Activated CD8-positive, alpha-beta T cell treated with anti-CD3 and anti-CD28 coated beads, Interleukin-2, amount 10 ng/mL, durations not matched to agents 7 days and 5 days (primary cell): ENCODE results near the gene SYK. TPM values are rescaled to one million over a fixed set of nuclear protein-coding genes. Genes with fewer than 3 reads are reported as not detected.

Source experiments
- ATAC-seq: fragments of 150-1000 bp; cut with Tn5 transposase; one replicate; pipeline ENCODE4 v1.10.0; 2021; ENCODE audit warnings: moderate library complexity
- CTCF ChIA-PET: fragments of 350-600 bp; sonication (Branson Sonifier 250); formaldehyde crosslinking; loops from one replicate; lab custom pipeline; 2021; ENCODE audit warnings: antibody characterized with exemption; lab: Charles Lee
- POLR2A ChIA-PET: fragments of 350-600 bp; sonication (Branson Sonifier 250); formaldehyde crosslinking; loops from one replicate; lab custom pipeline; 2021; ENCODE audit warnings: antibody characterized with exemption; lab: Charles Lee
- DNase-seq: peaks from one replicate; pipeline ENCODE4 v3.0.0-alpha.2; 2020
- H3K27ac Mint-ChIP-seq: one replicate; pipeline ENCODE4 v1.8.0; 2021; ENCODE audit warnings: mild to moderate bottlenecking, mixed read lengths
- H3K27me3 Mint-ChIP-seq: one replicate; pipeline ENCODE4 v1.8.0; 2021; ENCODE audit warnings: low read depth, mixed read lengths
- H3K36me3 Mint-ChIP-seq: one replicate; pipeline ENCODE4 v1.8.0; 2021; ENCODE audit warnings: low read depth, mixed read lengths
- H3K4me1 Mint-ChIP-seq: one replicate; pipeline ENCODE4 v1.8.0; 2021; ENCODE audit warnings: low read depth, mixed read lengths
- H3K4me3 Mint-ChIP-seq: one replicate; pipeline ENCODE4 v1.8.0; 2021; ENCODE audit warnings: mild to moderate bottlenecking, mixed read lengths
- H3K9me3 Mint-ChIP-seq: one replicate; pipeline ENCODE4 v1.8.0; 2022; ENCODE audit warnings: mixed read lengths; ENCODE audit not compliant: insufficient read depth
- total RNA-seq, 2 experiments: library from RNA; stranded (reverse); gene quantifications; one replicate each; pipeline ENCODE4 v1.2.3, GENCODE V29; 2021

Gene SYK
- total RNA-seq, 2 experiments from 2014 or later, result 0.13 TPM

DNA sequence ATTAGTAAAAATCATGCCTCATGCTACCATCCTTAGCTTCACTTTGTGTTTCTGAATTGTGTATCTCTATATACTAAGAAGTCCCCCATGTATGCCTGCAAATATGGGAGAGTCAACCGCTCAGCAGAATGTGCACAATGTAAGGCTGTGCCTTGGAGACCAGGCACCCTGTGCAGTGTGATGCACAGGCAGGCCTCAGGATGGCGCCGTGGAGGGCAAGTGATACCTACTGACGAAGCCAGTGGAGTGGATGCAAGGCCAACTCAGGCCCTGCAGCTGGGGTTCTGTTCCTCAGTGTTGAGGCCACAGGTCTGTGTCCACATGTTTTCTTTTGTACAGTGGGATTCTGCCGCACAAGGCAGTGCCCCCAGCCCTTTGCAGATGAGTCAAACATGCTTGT, 28.4 kb downstream of the SYK start:
- no peak overlapping the region for H3K27ac Mint-ChIP-seq
- no peaks in the 10 kb centered on the region for H3K9me3 Mint-ChIP-seq
- peaks cover 19% of the 10 kb centered on the region for H3K27me3 Mint-ChIP-seq
- DNase-seq (no peak), ATAC-seq (no peak)
- H3K4me3 Mint-ChIP-seq, result no peak overlapping the region
- POLR2A ChIA-PET, result no interaction called here
- H3K36me3 Mint-ChIP-seq, result no peaks in the 10 kb centered on the region
- H3K4me1 Mint-ChIP-seq, result no peaks in the 10 kb centered on the region
- CTCF ChIA-PET, result no interaction called here

DNA sequence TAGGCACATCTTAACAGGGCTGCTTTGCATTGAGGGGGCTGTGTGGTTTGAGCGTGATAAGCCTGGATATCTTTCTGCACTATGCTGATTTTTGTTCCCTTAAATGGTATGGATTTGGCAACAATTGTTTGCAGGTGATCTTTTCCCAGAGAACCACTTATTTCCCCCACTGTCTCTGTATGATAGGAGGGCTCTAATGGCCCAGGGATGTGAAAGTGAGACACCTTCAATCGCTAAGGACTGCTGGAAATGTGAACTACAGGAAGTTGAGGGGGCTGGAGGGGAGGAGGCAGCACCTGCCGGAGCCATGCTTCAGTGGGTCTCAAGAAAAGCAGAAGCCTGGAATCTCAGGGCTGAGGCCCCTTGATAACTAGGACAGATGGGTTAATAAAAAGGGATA, 29.4 kb downstream of the SYK start:
- no peak for ATAC-seq
- Mint-ChIP-seq H3K9me3 (no peaks in the 10 kb centered on the region), H3K36me3 (no peaks in the 10 kb centered on the region), H3K27ac (no peak overlapping the region), H3K27me3 (peaks cover 12% of the 10 kb centered on the region), H3K4me3 (no peak overlapping the region), H3K4me1 (no peaks in the 10 kb centered on the region)
- no peak for DNase-seq
- ChIA-PET POLR2A (no interaction called here), CTCF (no interaction called here)

DNA sequence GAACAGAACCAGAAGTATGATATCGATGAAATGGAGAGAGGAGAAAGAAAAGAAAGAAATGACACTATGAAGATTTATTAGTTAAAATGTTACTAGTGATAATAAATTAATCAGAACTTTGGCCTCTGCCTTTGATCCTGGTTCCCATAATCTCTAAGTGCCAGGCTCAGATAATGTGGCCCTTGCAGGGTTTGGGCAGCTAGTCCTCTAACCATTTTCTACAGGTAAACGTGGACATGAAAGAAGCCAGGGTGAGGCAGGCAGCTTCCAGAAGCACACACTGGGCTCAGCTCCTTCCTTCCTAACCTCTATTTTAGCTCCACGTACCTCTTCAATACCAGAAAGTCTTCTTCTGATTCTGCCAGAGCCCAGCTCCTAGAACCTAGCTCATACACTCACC, 30.6 kb downstream of the SYK start:
- H3K27ac Mint-ChIP-seq, result no peak overlapping the region
- ChIA-PET CTCF (no interaction called here), POLR2A (no interaction called here)
- H3K4me1 Mint-ChIP-seq, result no peaks in the 10 kb centered on the region
- H3K4me3 Mint-ChIP-seq, result no peak overlapping the region
- H3K9me3 Mint-ChIP-seq, result no peaks in the 10 kb centered on the region
- H3K36me3 Mint-ChIP-seq, result no peaks in the 10 kb centered on the region
- ATAC-seq (no peak), DNase-seq (no peak)
- peaks cover 10% of the 10 kb centered on the region for H3K27me3 Mint-ChIP-seq

DNA sequence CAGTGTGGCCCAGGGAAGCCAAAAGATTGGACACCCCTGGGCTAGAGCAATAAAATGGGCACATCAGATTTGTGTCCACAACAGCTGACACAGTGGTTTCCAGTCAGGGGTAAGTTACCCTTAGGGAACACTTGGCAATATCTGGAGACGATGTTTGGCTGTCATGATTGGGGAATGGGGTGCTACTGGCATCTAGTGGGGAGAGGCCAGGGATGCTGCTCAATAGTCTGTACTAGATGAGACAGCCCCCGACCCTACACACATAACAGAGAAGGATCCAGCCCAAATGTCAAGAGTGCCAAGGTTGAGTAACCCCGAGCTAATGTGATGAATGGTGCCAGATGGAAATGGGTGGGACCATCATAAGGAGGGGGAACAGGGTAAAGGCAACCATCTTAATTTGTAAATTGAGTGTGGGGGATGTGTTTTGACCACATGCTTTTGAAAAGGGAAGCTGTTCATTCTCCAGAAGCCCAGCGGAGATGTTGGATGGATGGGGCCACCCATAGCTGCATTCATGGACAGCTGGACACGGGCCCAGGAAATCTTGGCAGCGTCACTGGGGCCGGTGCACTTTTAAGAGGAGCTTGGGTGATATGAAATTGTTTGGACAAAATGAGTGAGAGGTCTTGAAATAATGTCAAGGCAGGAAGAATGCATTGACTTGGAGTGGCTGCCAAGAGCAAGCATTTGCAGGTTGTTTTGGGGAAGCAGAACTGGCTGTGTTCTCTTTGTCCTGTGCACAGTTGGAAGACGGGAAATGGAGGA, 33.4 kb downstream of the SYK start:
- CTCF ChIA-PET, result no interaction called here
- Mint-ChIP-seq H3K4me3 (no peak overlapping the region), H3K36me3 (no peaks in the 10 kb centered on the region), H3K27ac (no peak overlapping the region), H3K4me1 (no peaks in the 10 kb centered on the region), H3K9me3 (no peaks in the 10 kb centered on the region), H3K27me3 (peaks cover 3% of the 10 kb centered on the region)
- DNase-seq (no peak), ATAC-seq (no peak)
- POLR2A ChIA-PET, result no interaction called here

DNA sequence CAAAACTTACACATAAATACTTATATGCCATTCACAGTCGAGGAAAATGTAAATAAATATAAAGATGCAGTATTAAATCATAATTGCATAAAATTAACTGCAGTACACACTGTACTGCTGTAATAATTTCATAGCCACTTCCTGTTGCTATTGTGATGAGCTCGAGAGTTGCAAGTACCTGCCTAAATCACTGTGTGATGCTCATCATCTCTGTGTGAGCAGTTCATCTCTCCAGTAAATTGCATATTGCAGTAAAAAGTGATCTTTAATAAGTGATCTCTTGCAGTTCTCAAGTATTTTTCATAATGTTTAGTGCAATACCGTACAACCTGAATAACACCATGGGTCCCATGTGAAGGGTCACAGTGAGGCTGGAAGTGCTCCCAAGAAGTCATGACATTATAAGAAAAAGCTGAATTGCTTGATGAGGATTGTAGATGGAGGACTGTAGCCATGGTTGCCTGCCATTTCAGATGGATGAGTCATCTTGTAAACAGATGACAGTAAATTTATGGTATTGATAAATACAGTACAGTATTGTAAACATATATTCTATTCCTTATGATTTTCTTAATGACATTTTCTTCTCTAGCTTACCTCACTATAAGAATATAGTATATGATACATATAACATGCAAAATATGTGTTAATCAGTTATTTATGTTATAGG, 34.9 kb downstream of the SYK start:
- ChIA-PET CTCF (no interaction called here), POLR2A (no interaction called here)
- Mint-ChIP-seq H3K9me3 (no peaks in the 10 kb centered on the region), H3K4me3 (no peak overlapping the region), H3K27me3 (no peaks in the 10 kb centered on the region), H3K4me1 (no peaks in the 10 kb centered on the region), H3K36me3 (no peaks in the 10 kb centered on the region), H3K27ac (no peak overlapping the region)
- no peak for DNase-seq
- no peak for ATAC-seq

DNA sequence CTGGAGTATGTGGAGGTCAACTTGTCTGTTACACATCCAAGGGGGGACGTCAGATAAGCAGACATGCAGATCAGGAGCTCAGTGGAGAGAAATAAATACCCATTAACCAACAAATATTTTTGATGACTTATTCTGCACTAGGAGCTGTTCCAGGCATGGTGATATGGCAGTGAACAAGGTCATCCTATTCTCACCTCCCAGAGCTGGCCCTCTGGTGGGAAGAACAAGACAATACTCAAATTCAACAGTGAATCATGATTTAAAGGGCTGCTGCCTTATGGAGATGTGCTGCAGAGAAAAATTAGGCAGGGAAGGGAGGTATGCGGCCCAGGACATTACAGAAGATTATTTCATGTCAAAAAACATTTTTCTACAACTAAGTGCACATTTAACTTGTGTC, 36.5 kb downstream of the SYK start:
- no peaks in the 10 kb centered on the region for H3K27me3 Mint-ChIP-seq
- H3K4me1 Mint-ChIP-seq, result no peaks in the 10 kb centered on the region
- ATAC-seq, result no peak
- POLR2A ChIA-PET, result no interaction called here
- H3K27ac Mint-ChIP-seq, result no peak overlapping the region
- CTCF ChIA-PET, result interaction anchor here (0.6 kb wide), 1 partner anchor 26 kb away, joined by 4 read pairs; no protein-coding TSS in a partner anchor
- DNase-seq, result no peak
- no peaks in the 10 kb centered on the region for H3K9me3 Mint-ChIP-seq
- no peak overlapping the region for H3K4me3 Mint-ChIP-seq
- H3K36me3 Mint-ChIP-seq, result no peaks in the 10 kb centered on the region

DNA sequence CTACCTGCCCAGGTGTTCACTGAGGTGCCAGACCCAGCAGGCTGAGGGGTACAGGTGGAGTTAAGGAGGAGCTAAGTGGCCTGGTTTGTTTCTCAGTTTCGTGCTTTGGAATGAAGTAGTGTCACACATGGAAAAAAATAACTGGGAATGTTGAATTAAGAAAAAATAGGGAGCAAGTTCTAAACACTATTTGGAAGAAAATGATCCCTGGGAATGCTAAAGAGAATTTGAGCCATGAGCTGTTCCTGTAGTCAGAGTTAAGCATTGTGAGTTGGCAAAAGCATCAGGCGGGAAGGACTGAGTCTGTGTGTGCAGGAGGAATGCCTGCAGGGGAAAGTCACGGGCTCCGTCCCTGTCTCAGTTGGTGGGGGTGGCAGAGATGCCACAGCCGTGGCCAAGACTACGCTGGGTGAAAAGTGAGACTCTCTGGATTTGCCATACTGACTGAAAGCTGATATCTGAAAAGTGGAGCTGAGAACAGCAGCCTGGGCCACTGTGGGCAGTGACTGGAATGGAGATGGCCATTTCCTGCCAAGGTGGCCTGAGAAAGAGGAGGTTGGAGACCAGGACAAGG, 37.0 kb downstream of the SYK start:
- H3K36me3 Mint-ChIP-seq, result no peaks in the 10 kb centered on the region
- CTCF ChIA-PET, result no interaction called here
- no peaks in the 10 kb centered on the region for H3K9me3 Mint-ChIP-seq
- H3K4me1 Mint-ChIP-seq, result no peaks in the 10 kb centered on the region
- no peak overlapping the region for H3K4me3 Mint-ChIP-seq
- DNase-seq (no peak), ATAC-seq (no peak)
- H3K27ac Mint-ChIP-seq, result no peak overlapping the region
- no peaks in the 10 kb centered on the region for H3K27me3 Mint-ChIP-seq
- POLR2A ChIA-PET, result no interaction called here

DNA sequence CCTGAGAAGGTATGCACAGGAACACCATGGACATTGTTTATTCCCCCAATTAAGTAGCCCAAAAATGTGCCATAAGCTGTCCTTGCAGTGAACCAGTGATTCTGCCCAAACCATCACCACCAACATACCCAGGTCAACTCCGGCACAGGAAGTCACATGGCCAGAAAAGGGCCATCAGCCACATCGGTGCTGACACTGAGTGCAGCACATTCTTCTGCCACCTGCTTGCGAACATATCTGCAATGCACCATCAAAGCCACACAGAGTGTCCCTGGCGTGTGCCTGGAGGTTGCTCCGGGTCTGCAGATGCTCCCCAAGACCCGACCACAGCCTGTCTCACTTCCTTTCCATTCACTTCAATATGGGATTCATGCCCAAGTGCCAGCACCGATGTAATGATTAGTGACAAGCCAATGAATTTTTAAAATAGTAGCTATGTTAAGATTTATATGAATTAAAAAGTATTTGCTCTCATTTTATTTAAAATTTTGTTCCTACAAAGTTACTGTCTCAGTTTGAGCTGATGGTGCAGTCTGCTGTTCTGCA, 37.6 kb downstream of the SYK start:
- no peak overlapping the region for H3K27ac Mint-ChIP-seq
- H3K36me3 Mint-ChIP-seq, result no peaks in the 10 kb centered on the region
- CTCF ChIA-PET, result no interaction called here
- H3K9me3 Mint-ChIP-seq, result no peaks in the 10 kb centered on the region
- no peaks in the 10 kb centered on the region for H3K27me3 Mint-ChIP-seq
- no peak overlapping the region for H3K4me3 Mint-ChIP-seq
- H3K4me1 Mint-ChIP-seq, result no peaks in the 10 kb centered on the region
- POLR2A ChIA-PET, result no interaction called here
- no peak for DNase-seq
- ATAC-seq, result no peak

DNA sequence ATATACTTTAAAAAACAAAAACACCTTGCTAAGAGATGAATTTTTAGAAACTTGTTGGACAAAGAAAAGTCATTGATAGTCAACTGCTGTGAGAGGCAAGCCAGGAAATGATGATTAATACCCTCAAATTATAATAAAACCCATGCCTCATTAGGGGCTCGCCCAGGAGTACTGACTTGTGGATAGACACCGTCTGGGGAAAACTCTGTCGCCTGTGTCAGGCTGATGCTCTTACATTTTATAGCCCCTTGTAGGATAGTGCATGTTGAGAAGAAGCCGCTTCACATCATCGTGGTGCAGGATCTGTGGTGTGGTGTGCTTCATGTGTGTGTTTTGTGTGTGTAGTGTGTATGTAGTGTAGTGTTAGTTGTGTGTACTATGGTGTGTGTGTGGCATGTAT, 39.1 kb downstream of the SYK start:
- ATAC-seq (no peak), DNase-seq (no peak)
- Mint-ChIP-seq H3K9me3 (no peaks in the 10 kb centered on the region), H3K27me3 (no peaks in the 10 kb centered on the region), H3K4me3 (no peak overlapping the region), H3K4me1 (no peaks in the 10 kb centered on the region), H3K36me3 (no peaks in the 10 kb centered on the region), H3K27ac (no peak overlapping the region)
- CTCF ChIA-PET, result no interaction called here
- POLR2A ChIA-PET, result no interaction called here

DNA sequence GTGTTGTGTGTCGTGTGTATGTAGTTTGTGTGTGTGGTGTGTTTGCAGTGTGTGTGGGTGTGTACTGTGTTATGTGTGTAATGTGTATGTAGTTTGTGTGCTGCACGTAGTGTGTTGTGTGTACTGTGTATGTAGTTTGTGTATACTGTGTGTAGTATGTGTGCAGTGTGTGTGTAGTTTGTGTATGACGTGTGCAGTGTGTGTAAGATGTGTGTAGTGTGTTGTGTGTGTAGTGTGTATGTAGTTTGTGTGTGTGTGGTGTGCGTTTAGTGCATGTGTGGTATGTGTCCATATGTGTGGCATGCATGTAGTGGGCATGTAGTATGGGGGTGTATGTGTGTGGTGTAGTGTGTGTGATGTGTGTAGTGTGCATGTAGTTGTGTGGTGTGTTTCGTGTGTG, 39.6 kb downstream of the SYK start:
- Mint-ChIP-seq H3K27ac (no peak overlapping the region), H3K36me3 (no peaks in the 10 kb centered on the region), H3K4me1 (no peaks in the 10 kb centered on the region), H3K27me3 (no peaks in the 10 kb centered on the region), H3K4me3 (no peak overlapping the region), H3K9me3 (no peaks in the 10 kb centered on the region)
- DNase-seq (no peak), ATAC-seq (no peak)
- ChIA-PET CTCF (no interaction called here), POLR2A (no interaction called here)

DNA sequence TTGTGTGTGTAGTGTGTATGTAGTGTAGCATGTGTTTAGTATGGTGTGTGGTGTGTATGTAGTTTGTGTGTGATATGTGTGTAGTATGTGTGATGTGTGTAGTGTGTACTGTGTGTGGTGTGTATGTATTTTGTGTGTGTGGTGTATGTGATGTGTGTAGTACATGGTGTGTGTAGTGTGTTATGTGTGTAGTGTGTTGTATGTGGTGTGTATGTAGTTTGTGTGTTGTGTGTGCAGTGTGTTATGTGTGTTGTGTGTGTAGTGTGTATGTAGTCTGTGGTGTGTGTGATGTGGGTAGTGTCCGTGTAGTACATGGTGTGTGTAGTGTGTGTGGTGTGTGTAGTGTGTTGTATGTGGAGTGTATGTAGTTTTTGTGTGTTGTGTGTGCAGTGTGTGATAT, 40.0 kb downstream of the SYK start:
- no peak for ATAC-seq
- CTCF ChIA-PET, result no interaction called here
- Mint-ChIP-seq H3K27me3 (no peaks in the 10 kb centered on the region), H3K36me3 (no peaks in the 10 kb centered on the region), H3K4me3 (no peak overlapping the region), H3K27ac (no peak overlapping the region), H3K9me3 (no peaks in the 10 kb centered on the region), H3K4me1 (no peaks in the 10 kb centered on the region)
- POLR2A ChIA-PET, result no interaction called here
- DNase-seq, result no peak

DNA sequence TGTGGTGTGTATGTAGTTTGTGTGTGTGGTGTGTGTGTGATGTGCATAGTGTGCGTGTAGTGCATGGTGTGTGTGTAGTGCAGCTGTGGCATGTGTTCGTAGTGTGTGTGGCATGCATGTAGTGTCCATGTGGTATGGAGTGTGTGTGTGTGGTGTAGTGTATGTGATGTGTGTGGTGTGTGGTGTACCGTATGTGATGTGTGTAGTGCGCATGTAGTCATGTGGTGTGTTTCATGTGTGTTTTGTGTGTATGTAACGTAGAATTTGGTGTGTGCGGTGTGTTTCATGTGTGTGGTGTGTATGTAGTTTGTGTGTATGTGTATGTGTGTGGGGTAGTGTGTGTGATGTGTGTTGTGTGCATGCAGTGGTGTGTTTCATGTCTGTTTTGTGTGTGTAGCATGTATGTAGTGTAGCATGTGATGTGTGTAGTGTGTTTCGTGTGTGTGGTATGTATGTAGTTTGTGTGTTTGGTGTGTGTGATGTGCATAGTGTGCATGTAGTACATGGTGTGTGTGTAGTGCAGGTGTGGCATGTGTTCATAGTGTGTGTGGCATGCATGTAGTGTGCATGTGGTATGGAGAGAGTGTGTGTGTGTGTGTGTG, 40.7 kb downstream of the SYK start:
- no peak for DNase-seq
- Mint-ChIP-seq H3K27ac (no peak overlapping the region), H3K4me3 (no peak overlapping the region), H3K4me1 (no peaks in the 10 kb centered on the region), H3K36me3 (no peaks in the 10 kb centered on the region), H3K9me3 (no peaks in the 10 kb centered on the region), H3K27me3 (no peaks in the 10 kb centered on the region)
- CTCF ChIA-PET, result no interaction called here
- POLR2A ChIA-PET, result no interaction called here
- no peak for ATAC-seq
